Measurements from ENCODE around the gene CD177.
"Not testable (repeated sequence)": the region's sequence is repeated elsewhere in the genome, so short reads cannot be mapped to it uniquely, and the experiment has no call there.

DNA sequence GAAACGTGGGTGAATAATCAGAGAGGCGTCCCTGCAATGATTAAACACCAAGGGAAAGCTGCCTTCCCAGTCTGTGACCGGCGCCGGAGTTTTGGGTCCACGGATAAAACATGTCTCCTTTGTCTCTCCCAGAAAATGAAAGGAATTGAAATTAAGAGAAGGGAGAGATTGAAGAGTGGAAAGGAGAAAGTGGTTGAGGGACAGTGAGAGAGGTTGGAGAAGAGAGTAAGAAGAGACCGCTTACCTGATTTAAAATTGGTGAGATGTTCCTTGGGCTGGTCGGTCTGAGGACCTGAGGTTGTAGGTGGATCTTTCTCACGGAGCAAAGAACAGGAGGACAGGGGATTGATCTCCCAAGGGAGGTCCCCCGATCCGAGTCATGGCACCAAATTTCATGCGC, 24.9 kb upstream of the CD177 start:
- TF ChIP-seq, protein P1, sequence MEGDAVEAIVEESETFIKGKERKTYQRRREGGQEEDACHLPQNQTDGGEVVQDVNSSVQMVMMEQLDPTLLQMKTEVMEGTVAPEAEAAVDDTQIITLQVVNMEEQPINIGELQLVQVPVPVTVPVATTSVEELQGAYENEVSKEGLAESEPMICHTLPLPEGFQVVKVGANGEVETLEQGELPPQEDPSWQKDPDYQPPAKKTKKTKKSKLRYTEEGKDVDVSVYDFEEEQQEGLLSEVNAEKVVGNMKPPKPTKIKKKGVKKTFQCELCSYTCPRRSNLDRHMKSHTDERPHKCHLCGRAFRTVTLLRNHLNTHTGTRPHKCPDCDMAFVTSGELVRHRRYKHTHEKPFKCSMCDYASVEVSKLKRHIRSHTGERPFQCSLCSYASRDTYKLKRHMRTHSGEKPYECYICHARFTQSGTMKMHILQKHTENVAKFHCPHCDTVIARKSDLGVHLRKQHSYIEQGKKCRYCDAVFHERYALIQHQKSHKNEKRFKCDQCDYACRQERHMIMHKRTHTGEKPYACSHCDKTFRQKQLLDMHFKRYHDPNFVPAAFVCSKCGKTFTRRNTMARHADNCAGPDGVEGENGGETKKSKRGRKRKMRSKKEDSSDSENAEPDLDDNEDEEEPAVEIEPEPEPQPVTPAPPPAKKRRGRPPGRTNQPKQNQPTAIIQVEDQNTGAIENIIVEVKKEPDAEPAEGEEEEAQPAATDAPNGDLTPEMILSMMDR (IDR thresholded peaks at IDR 0.05), result not testable (repeated sequence)
- TF ChIP-seq RXRA (IDR thresholded peaks at IDR 0.05; ENCODE audit: borderline replicate concordance, low read depth); FOSL2 (IDR thresholded peaks at IDR 0.05; ENCODE audit: borderline replicate concordance, low read depth); POLR2AphosphoS5 (IDR thresholded peaks at IDR 0.05; ENCODE audit: low read depth, low read length); TCF12 (IDR thresholded peaks at IDR 0.05); SMC3 (IDR thresholded peaks at IDR 0.05; ENCODE audit: low read depth, low read length); GABPA (IDR thresholded peaks at IDR 0.05; ENCODE audit: low read depth); FOXM1 (IDR thresholded peaks at IDR 0.05; ENCODE audit: low read depth): not testable (repeated sequence)
- TF ChIP-seq, protein P2, sequence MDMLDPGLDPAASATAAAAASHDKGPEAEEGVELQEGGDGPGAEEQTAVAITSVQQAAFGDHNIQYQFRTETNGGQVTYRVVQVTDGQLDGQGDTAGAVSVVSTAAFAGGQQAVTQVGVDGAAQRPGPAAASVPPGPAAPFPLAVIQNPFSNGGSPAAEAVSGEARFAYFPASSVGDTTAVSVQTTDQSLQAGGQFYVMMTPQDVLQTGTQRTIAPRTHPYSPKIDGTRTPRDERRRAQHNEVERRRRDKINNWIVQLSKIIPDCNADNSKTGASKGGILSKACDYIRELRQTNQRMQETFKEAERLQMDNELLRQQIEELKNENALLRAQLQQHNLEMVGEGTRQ (IDR thresholded peaks at IDR 0.05; ENCODE audit: borderline replicate concordance, low read depth, low read length), result not testable (repeated sequence)
